Measurements from ENCODE around the gene ULK4. TPM values are rescaled to one million over a fixed set of nuclear protein-coding genes. Genes with fewer than 3 reads are reported as not detected.

ULK4 gene
- total and polyA plus RNA-seq, 2 of the 8 experiments (the other 6 are each of a cell fraction or from before 2014, with no cell fraction given), result 3.0 to 10.8 TPM

DNA sequence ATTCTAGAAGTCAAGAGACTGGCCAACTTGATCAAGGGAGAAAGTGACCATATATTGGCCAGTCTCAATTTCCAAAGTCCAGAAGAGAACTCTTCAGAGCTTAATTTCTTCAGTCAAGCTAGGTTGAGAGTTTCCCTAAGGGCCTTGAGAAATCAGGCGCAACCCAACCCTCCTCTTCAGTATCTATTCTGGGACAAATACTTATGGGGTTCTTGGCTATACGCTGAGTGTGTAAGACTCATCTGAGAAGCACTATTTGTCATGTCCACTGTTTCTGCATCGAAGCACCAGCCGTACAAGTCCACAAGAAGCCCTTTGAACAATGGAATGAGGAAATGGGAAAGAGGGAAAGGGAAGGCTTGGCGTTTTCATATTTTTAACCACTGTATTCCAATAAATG is 383.1 kb downstream of the ULK4 start:
- Histone ChIP-seq H3K9ac (replicated peaks in 1 of 4; ENCODE audit: extremely low read depth in 1 of 4, low read depth in 3 of 4, low read length in 3 of 4) (no peak overlapping the region), H3K36me3 (ENCODE audit: control insufficient read depth in 2 of 4, insufficient read depth in 4 of 4, low read length in 3 of 4) (no peaks in the 10 kb centered on the region), H2AK5ac (ENCODE audit: low read depth, low read length) (no peak overlapping the region), H3K4me3 (ENCODE audit: extremely low read depth in 1 of 4, insufficient read depth in 2 of 4, low read depth in 3 of 4, low read length in 4 of 4) (no peak overlapping the region), H2BK15ac (ENCODE audit: low read length) (no peak overlapping the region), H2AFZ (ENCODE audit: low read length) (no peak overlapping the region), H3K4me2 (ENCODE audit: insufficient read depth in 1 of 2, low read depth in 2 of 2, low read length in 2 of 2) (no peak overlapping the region), H3K79me1 (ENCODE audit: low read depth, low read length) (no peaks in the 10 kb centered on the region), H3K14ac (ENCODE audit: insufficient read length) (no peak overlapping the region), H4K8ac (ENCODE audit: extremely low read depth, insufficient read depth, low read length) (no peak overlapping the region), H2BK120ac (replicated peaks; ENCODE audit: low read depth, low read length) (no peak overlapping the region), H3K27ac (ENCODE audit: low read depth, low read length) (no peak overlapping the region; the same call in 1 of the 2 replicates), H2BK12ac (ENCODE audit: low read depth, low read length) (no peak overlapping the region), H3K4me1 (replicated peaks in 1 of 4; ENCODE audit: control insufficient read depth in 3 of 4, insufficient read depth in 4 of 4, low read length in 3 of 4) (peaks cover 3 to 21% (median 13%) of the 10 kb centered on the region in 4 experiments; a peak in 6 of 7 replicates), H2BK5ac (ENCODE audit: low read depth, low read length) (no peak overlapping the region), H3K27me3 (replicated peaks in 1 of 4; ENCODE audit: control insufficient read depth in 3 of 4, extremely low read depth in 1 of 4, insufficient read depth in 3 of 4, low read length in 3 of 4) (no peaks in the 10 kb centered on the region), H4K5ac (ENCODE audit: insufficient read length, low read depth, low read length) (no peak overlapping the region), H3K4ac (replicated peaks; ENCODE audit: insufficient read length, low read depth, low read length) (no peak overlapping the region), H3K9me3 (ENCODE audit: insufficient read depth in 2 of 2, low read depth in 1 of 2, low read length in 1 of 2) (no peaks in the 10 kb centered on the region), H3K23me2 (ENCODE audit: low read depth, low read length) (no peaks in the 10 kb centered on the region), H3K23ac (ENCODE audit: insufficient read length) (no peak overlapping the region), H4K91ac (replicated peaks; ENCODE audit: insufficient read length, low read length) (no peak overlapping the region), H3K56ac (replicated peaks; ENCODE audit: insufficient read length, low read depth, low read length) (no peak overlapping the region), H2BK20ac (ENCODE audit: low read length) (no peak overlapping the region), H3K18ac (ENCODE audit: extremely low read depth, low read length) (no peak overlapping the region), H4K20me1 (replicated peaks in 1 of 2; ENCODE audit: control insufficient read depth in 1 of 2, insufficient read depth in 2 of 2, low read length in 2 of 2) (no peaks in the 10 kb centered on the region), H3K79me2 (ENCODE audit: control insufficient read depth in 1 of 2, insufficient read depth in 2 of 2, low read length in 2 of 2) (no peaks in the 10 kb centered on the region)
- ChIA-PET POLR2A (ENCODE audit: partially characterized antibody) (no interaction called here), CTCF (ENCODE audit: partially characterized antibody) (interaction anchor here (0.7 to 1.6 kb wide), 4 partner anchors 15 to 303 kb away, joined by 3 to 4 read pairs (median 4); no protein-coding TSS in a partner anchor)
- DNase-seq (ENCODE audit: low read depth in 1 of 2, low spot score in 2 of 2) (no peak), FAIRE-seq (no peak)
- WGBS, 2 experiments (ENCODE audit: extremely low coverage in 1 of 2, insufficient coverage in 1 of 2, insufficient read length in 1 of 2, insufficient replicate concordance in 2 of 2, low coverage in 1 of 2, low lambda C conversion rate in 2 of 2, missing lambda C conversion rate in 1 of 2), result 85% methylated on average over 5 of the region's 5 CpGs; no CpG with 5 or more reads in 1 of the 2 experiments
- no peak for TF ChIP-seq ZNF274 (IDR thresholded peaks at IDR 0.05; ENCODE audit: borderline replicate concordance, extremely low read depth, low read length)
- no peak for TF ChIP-seq RFX5 (IDR thresholded peaks at IDR 0.05; ENCODE audit: borderline replicate concordance, low read depth, low read length)
- TF ChIP-seq FOSL1 (IDR thresholded peaks at IDR 0.05; ENCODE audit: insufficient read depth, low read depth, low read length), result no peak
- no peak for TF ChIP-seq CBX5 (IDR thresholded peaks at IDR 0.05; ENCODE audit: low read depth, low read length)

Measured in H1 (cell line).